HepG2 (cell line): ENCODE measurements around the gene S100A11. TPM values are rescaled to one million over a fixed set of nuclear protein-coding genes. Genes with fewer than 3 reads are reported as not detected.

Experiments
- AGO2 ChIP-seq: fragments of 200-400 bp; formaldehyde crosslinking; optimal IDR thresholded peaks from 2 replicates; pipeline ENCODE3; 2017; ENCODE audit warnings: mild to moderate bottlenecking, low read depth, low read length, moderate library complexity
- ATM ChIP-seq: fragments of 450-650 bp; IDR thresholded peaks from 2 replicates; pipeline ENCODE4 v1.7.1; 2017; ENCODE audit warnings: mild to moderate bottlenecking, borderline replicate concordance
- HIVEP1 ChIP-seq: sonication (generic); formaldehyde crosslinking; IDR thresholded peaks from 2 replicates; pipeline ENCODE4 v1.4.0; 2020; ENCODE audit warnings: mild to moderate bottlenecking, missing genetic modification reagents
- IRX3 ChIP-seq: sonication (generic); formaldehyde crosslinking; IDR thresholded peaks from 2 replicates; pipeline ENCODE4 v1.8.1; 2023; ENCODE audit warnings: mild to moderate bottlenecking, low read depth, missing genetic modification reagents, borderline replicate concordance
- KDM4B ChIP-seq: sonication (generic); formaldehyde crosslinking; IDR thresholded peaks from 2 replicates; pipeline ENCODE4 v1.4.0; 2020; ENCODE audit warnings: missing genetic modification reagents
- RXRA ChIP-seq: sonication (generic); formaldehyde crosslinking; IDR thresholded peaks from 2 replicates; pipeline ENCODE4 v1.5.1; 2020; ENCODE audit warnings: missing genetic modification reagents
- RXRB ChIP-seq: IDR thresholded peaks from 2 replicates; pipeline ENCODE4 v1.6.1; 2016; ENCODE audit warnings: borderline replicate concordance, missing genetic modification reagents, missing compliant biosample characterization
- STAT5B ChIP-seq: sonication (generic); formaldehyde crosslinking; IDR thresholded peaks from 2 replicates; pipeline ENCODE4 v1.4.0; 2020; ENCODE audit warnings: missing genetic modification reagents
- TCF7 ChIP-seq: sonication (generic); IDR thresholded peaks from 2 replicates; pipeline ENCODE4 v1.6.1; 2016; ENCODE audit warnings: antibody characterized with exemption, low read depth
- ZC3H13 ChIP-seq: sonication (generic); formaldehyde crosslinking; IDR thresholded peaks from 2 replicates; pipeline ENCODE4 v1.8.1; 2023; ENCODE audit warnings: mild to moderate bottlenecking, missing genetic modification reagents, moderate library complexity
- ZFAT ChIP-seq: sonication (generic); formaldehyde crosslinking; conservative IDR thresholded peaks from 2 replicates; pipeline ENCODE4 v1.8.1; 2023; ENCODE audit warnings: missing genetic modification reagents, inconsistent platforms
- ZNF317 ChIP-seq: sonication (generic); formaldehyde crosslinking; IDR thresholded peaks from 2 replicates; pipeline ENCODE4 v1.5.0; 2020; ENCODE audit warnings: mild to moderate bottlenecking, missing genetic modification reagents
- ZSCAN9 ChIP-seq: IDR thresholded peaks from 2 replicates; pipeline ENCODE4 v1.6.1; 2016; ENCODE audit warnings: borderline replicate concordance
- polyA plus RNA-seq, 8 experiments: library from polyadenylated mRNA; depleted of rRNA in 3 of 8; stranded (reverse) in 7 of 8; unstranded in 1 of 8; fragments of >200 nt; fragmentation: Illumina TruSeq in 4 of 8; extraction: Trizol in 4 of 8; gene quantifications; 2 replicates each; pipeline versions ENCODE4 v1.2.1 to v1.2.3, GENCODE V29; 2011 to 2016; ENCODE audit warnings: low read depth in 4 of 8, missing spikeins in 1 of 8, mixed read lengths in 1 of 8; ENCODE audit not compliant: insufficient read depth in 1 of 8
- total RNA-seq, 5 experiments: library from RNA; depleted of rRNA; stranded (reverse); fragments of >200 nt; fragmentation: Illumina TruSeq; extraction: Trizol; gene quantifications; 2 replicates each; pipeline ENCODE4 v1.2.3, GENCODE V29; 2016; ENCODE audit warnings: low read depth in 1 of 5
- TF ChIP-seq, protein P1 (sequence below): sonication (generic); formaldehyde crosslinking; IDR thresholded peaks from 2 replicates; pipeline ENCODE4 v1.5.0; 2020; ENCODE audit warnings: missing genetic modification reagents
- TF ChIP-seq, protein P2 (sequence below): sonication (generic); formaldehyde crosslinking; IDR thresholded peaks from 2 replicates; pipeline ENCODE4 v1.4.0; 2020; ENCODE audit warnings: mild to moderate bottlenecking, low read depth, missing genetic modification reagents
- TF ChIP-seq, protein P3 (sequence below): IDR thresholded peaks from 2 replicates; pipeline ENCODE4 v1.4.0; 2020; ENCODE audit warnings: mild to moderate bottlenecking, missing genetic modification reagents
- TF ChIP-seq, protein P4 (sequence below): sonication (generic); formaldehyde crosslinking; IDR thresholded peaks from 2 replicates; pipeline ENCODE4 v1.8.0; 2022; ENCODE audit warnings: missing genetic modification reagents, mild to moderate bottlenecking, borderline replicate concordance
- TF ChIP-seq, protein P5 (sequence below): sonication (generic); formaldehyde crosslinking; IDR thresholded peaks from 2 replicates; pipeline ENCODE4 v1.4.0; 2020; ENCODE audit warnings: missing genetic modification reagents

The S100A11 gene
- total and polyA plus RNA-seq, 2 of the 13 experiments (the other 11 are each of a cell fraction or from before 2014, with no cell fraction given): 6.6 to 34.4 TPM

DNA sequence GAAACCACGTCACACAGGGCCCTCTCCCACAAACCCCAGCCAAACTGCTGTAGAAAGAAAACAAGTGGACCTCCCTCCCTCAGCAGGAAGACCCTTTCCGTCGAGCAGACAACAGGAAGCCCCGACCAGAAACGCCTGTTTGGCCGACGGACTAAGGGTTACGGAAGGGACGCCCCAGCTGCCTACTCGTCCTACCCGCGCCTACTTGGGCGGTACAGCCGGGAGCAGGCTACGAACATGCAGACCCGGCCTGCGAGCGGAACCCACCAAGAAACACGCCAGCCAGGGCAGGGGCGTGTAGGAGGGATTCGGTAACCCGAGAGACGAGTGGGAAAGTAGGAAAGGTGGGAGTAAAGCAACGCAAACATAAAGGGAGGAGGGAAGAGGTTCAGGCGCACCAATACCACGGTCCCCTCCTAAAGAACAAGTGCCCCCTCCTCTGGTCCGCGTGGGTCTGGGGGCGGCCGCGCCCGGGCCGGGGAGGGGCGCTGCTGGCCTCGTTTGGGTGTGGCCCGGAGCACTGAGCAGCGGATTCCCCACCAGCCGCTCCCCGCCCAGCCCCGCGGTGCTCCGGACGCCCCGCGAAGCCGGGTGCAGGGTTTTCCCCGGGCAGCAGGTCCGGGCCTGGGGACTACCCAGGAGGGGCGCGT lies 43.6 kb downstream of the S100A11 start (continued):
- TF ChIP-seq STAT5B (CRISPR knock-in tag) (no peak), ATM (no peak), ZNF317 (CRISPR knock-in tag) (no peak), AGO2 (no peak), RXRB (CRISPR knock-in tag) (no peak), KDM4B (CRISPR knock-in tag) (no peak), RXRA (CRISPR knock-in tag) (no peak), ZC3H13 (CRISPR knock-in tag) (no peak), IRX3 (CRISPR knock-in tag) (no peak), TCF7 (no peak), ZFAT (CRISPR knock-in tag) (0 out of 2 replicates have a peak, but pooled peaks have one; percentile 55), ZSCAN9 (CRISPR knock-in tag) (no peak), HIVEP1 (CRISPR knock-in tag) (no peak)
- TF ChIP-seq, protein P1, sequence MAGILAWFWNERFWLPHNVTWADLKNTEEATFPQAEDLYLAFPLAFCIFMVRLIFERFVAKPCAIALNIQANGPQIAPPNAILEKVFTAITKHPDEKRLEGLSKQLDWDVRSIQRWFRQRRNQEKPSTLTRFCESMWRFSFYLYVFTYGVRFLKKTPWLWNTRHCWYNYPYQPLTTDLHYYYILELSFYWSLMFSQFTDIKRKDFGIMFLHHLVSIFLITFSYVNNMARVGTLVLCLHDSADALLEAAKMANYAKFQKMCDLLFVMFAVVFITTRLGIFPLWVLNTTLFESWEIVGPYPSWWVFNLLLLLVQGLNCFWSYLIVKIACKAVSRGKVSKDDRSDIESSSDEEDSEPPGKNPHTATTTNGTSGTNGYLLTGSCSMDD: no peak
- TF ChIP-seq, protein P2, sequence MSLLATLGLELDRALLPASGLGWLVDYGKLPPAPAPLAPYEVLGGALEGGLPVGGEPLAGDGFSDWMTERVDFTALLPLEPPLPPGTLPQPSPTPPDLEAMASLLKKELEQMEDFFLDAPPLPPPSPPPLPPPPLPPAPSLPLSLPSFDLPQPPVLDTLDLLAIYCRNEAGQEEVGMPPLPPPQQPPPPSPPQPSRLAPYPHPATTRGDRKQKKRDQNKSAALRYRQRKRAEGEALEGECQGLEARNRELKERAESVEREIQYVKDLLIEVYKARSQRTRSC (CRISPR knock-in tag): no peak
- TF ChIP-seq, protein P3, sequence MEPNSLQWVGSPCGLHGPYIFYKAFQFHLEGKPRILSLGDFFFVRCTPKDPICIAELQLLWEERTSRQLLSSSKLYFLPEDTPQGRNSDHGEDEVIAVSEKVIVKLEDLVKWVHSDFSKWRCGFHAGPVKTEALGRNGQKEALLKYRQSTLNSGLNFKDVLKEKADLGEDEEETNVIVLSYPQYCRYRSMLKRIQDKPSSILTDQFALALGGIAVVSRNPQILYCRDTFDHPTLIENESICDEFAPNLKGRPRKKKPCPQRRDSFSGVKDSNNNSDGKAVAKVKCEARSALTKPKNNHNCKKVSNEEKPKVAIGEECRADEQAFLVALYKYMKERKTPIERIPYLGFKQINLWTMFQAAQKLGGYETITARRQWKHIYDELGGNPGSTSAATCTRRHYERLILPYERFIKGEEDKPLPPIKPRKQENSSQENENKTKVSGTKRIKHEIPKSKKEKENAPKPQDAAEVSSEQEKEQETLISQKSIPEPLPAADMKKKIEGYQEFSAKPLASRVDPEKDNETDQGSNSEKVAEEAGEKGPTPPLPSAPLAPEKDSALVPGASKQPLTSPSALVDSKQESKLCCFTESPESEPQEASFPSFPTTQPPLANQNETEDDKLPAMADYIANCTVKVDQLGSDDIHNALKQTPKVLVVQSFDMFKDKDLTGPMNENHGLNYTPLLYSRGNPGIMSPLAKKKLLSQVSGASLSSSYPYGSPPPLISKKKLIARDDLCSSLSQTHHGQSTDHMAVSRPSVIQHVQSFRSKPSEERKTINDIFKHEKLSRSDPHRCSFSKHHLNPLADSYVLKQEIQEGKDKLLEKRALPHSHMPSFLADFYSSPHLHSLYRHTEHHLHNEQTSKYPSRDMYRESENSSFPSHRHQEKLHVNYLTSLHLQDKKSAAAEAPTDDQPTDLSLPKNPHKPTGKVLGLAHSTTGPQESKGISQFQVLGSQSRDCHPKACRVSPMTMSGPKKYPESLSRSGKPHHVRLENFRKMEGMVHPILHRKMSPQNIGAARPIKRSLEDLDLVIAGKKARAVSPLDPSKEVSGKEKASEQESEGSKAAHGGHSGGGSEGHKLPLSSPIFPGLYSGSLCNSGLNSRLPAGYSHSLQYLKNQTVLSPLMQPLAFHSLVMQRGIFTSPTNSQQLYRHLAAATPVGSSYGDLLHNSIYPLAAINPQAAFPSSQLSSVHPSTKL (CRISPR knock-in tag): 0 out of 2 replicates have a peak, but pooled peaks have one; percentile 6
- TF ChIP-seq, protein P4, sequence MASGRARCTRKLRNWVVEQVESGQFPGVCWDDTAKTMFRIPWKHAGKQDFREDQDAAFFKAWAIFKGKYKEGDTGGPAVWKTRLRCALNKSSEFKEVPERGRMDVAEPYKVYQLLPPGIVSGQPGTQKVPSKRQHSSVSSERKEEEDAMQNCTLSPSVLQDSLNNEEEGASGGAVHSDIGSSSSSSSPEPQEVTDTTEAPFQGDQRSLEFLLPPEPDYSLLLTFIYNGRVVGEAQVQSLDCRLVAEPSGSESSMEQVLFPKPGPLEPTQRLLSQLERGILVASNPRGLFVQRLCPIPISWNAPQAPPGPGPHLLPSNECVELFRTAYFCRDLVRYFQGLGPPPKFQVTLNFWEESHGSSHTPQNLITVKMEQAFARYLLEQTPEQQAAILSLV (CRISPR knock-in tag): no peak; the same call in 1 of the 2 replicates
- TF ChIP-seq, protein P5, sequence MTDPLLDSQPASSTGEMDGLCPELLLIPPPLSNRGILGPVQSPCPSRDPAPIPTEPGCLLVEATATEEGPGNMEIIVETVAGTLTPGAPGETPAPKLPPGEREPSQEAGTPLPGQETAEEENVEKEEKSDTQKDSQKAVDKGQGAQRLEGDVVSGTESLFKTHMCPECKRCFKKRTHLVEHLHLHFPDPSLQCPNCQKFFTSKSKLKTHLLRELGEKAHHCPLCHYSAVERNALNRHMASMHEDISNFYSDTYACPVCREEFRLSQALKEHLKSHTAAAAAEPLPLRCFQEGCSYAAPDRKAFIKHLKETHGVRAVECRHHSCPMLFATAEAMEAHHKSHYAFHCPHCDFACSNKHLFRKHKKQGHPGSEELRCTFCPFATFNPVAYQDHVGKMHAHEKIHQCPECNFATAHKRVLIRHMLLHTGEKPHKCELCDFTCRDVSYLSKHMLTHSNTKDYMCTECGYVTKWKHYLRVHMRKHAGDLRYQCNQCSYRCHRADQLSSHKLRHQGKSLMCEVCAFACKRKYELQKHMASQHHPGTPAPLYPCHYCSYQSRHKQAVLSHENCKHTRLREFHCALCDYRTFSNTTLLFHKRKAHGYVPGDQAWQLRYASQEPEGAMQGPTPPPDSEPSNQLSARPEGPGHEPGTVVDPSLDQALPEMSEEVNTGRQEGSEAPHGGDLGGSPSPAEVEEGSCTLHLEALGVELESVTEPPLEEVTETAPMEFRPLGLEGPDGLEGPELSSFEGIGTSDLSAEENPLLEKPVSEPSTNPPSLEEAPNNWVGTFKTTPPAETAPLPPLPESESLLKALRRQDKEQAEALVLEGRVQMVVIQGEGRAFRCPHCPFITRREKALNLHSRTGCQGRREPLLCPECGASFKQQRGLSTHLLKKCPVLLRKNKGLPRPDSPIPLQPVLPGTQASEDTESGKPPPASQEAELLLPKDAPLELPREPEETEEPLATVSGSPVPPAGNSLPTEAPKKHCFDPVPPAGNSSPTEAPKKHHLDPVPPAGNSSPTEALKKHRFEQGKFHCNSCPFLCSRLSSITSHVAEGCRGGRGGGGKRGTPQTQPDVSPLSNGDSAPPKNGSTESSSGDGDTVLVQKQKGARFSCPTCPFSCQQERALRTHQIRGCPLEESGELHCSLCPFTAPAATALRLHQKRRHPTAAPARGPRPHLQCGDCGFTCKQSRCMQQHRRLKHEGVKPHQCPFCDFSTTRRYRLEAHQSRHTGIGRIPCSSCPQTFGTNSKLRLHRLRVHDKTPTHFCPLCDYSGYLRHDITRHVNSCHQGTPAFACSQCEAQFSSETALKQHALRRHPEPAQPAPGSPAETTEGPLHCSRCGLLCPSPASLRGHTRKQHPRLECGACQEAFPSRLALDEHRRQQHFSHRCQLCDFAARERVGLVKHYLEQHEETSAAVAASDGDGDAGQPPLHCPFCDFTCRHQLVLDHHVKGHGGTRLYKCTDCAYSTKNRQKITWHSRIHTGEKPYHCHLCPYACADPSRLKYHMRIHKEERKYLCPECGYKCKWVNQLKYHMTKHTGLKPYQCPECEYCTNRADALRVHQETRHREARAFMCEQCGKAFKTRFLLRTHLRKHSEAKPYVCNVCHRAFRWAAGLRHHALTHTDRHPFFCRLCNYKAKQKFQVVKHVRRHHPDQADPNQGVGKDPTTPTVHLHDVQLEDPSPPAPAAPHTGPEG: no peak
